LNCAP (cell line): ENCODE data around the gene SCAF1.

Source experiments
- TF ChIP-seq, protein P1 (sequence below): fragments of 450-650 bp; IDR thresholded peaks from 2 replicates; pipeline ENCODE4 v1.5.1; 2017; ENCODE audit warnings: mild to moderate bottlenecking

Gene SCAF1

DNA sequence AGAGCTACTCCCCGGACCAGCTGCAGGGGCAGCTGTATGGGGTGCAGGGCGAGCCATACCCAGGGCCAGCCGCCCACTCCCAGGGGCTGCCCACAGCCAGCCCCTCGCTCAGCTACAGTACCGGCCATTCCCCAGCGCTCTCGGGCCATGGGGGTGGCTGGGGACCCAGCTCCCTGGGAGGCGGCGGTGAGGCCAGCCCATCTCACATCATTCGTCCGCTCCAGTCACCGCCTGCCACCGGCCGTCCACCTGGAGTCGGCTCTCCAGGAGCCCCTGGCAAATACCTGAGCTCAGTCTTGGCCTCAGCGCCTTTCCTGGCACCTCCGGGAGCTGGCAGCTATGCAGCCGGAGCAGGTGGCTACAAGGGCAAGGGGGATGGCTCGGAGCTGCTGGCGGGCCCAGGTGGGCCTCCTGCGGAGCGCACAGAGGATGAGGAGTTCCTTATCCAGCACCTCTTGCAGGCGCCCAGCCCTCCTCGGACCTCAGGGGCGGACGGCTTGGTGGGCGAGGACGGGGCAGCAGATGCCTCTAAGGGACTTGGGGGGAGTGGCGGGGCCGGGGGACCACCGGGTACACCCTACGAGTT is 46.1 kb upstream of the SCAF1 start:
- TF ChIP-seq, protein P1, sequence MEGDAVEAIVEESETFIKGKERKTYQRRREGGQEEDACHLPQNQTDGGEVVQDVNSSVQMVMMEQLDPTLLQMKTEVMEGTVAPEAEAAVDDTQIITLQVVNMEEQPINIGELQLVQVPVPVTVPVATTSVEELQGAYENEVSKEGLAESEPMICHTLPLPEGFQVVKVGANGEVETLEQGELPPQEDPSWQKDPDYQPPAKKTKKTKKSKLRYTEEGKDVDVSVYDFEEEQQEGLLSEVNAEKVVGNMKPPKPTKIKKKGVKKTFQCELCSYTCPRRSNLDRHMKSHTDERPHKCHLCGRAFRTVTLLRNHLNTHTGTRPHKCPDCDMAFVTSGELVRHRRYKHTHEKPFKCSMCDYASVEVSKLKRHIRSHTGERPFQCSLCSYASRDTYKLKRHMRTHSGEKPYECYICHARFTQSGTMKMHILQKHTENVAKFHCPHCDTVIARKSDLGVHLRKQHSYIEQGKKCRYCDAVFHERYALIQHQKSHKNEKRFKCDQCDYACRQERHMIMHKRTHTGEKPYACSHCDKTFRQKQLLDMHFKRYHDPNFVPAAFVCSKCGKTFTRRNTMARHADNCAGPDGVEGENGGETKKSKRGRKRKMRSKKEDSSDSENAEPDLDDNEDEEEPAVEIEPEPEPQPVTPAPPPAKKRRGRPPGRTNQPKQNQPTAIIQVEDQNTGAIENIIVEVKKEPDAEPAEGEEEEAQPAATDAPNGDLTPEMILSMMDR: no peak

DNA sequence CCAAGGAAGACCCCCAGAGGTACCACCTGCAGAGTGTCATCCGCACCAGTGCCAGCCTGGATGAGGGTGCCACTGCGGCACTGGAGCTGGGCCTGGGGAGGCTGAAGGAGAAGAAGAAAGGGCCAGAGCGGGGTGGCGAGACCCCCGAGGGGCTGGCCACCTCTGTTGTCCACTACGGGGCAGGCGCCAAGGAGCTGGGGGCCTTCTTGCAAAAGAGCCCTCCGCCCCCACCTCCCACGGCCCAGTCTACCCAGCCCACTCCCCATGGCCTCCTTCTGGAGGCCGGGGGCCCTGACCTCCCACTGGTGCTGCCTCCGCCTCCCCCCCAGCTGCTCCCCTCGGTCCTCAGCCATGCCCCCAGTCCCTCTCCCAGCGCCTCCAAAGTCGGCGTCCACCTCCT is 45.6 kb upstream of the SCAF1 start:
- TF ChIP-seq, protein P1: no peak

DNA sequence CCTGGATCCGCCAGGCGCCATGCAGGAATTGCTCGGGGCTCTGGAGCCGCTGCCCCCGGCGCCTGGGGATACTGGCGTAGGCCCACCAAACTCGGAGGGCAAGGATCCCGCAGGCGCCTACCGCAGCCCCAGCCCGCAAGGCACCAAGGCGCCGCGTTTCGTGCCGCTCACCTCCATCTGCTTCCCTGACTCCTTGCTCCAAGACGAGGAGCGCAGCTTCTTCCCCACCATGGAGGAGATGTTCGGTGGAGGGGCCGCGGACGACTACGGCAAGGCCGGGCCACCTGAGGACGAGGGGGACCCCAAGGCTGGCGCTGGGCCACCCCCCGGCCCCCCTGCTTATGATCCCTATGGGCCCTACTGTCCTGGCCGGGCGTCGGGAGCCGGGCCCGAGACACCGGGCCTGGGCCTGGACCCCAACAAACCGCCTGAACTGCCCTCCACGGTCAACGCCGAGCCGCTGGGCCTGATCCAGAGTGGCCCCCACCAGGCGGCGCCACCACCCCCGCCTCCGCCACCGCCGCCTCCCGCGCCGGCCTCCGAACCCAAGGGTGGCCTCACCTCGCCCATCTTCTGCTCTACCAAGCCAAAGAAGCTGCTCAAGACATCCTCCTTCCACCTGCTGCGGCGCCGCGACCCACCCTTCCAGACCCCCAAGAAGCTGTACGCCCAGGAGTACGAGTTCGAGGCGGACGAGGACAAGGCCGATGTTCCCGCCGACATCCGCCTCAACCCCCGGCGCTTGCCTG is 44.9 kb upstream of the SCAF1 start:
- TF ChIP-seq, protein P1: no peak

DNA sequence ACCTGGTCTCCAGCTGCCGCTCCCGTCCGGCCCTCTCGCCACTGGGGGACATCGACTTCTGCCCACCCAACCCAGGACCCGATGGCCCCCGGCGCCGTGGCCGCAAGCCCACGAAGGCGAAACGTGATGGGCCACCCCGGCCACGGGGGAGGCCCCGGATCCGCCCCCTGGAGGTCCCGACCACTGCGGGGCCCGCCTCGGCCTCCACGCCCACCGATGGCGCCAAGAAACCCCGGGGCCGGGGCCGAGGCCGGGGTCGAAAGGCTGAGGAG is 44.4 kb upstream of the SCAF1 start:
- TF ChIP-seq, protein P1: no peak

DNA sequence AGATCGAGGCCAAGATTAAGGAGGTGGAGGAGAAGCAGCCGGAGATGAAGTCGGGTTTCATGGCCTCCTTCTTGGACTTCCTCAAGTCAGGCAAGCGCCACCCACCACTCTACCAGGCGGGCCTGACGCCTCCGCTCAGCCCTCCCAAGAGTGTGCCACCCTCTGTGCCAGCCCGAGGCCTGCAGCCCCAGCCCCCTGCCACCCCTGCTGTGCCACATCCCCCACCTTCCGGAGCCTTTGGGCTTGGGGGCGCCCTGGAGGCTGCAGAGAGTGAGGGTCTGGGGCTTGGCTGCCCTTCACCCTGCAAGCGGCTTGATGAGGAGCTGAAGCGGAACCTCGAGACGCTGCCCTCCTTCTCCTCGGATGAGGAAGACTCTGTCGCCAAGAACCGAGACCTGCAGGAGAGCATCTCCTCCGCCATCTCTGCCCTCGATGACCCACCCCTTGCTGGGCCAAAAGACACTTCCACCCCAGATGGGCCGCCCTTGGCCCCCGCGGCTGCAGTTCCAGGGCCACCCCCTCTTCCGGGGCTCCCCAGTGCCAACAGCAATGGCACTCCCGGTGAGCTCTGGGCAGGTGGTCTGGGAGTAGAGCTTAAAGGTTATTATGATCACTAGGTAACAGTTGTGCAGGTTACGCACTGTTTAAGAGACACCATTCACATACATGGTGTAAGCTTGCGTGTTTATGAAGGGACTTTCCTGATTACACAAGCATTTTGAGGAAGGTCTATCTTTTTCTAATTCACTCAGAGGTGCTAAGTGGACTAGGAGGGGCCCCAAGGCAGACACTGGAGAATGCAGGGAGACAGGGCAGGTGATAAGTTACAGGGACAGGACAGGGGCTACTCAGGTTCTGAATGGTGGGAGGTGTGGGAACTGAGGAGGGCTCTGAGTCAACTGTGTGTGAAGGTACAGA is 42.4 kb upstream of the SCAF1 start:
- TF ChIP-seq, protein P1: no peak

DNA sequence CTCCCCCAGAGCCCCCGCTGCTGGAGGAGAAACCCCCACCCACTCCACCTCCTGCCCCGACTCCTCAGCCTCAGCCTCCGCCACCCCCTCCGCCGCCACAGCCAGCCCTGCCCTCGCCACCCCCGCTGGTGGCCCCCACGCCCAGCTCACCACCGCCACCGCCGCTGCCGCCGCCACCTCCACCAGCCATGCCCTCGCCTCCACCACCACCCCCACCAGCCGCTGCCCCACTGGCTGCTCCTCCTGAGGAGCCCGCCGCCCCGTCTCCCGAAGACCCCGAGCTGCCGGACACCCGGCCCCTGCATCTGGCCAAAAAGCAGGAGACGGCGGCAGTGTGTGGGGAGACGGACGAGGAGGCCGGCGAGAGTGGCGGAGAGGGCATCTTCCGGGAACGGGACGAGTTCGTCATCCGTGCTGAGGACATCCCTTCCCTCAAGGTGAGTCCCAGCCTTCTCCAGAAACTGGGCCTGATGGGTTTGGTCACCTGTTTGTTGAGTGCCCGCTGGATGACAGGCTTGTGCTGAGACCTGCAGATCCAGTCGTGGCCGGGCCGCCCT is 40.4 kb upstream of the SCAF1 start:
- TF ChIP-seq, protein P1: no peak

DNA sequence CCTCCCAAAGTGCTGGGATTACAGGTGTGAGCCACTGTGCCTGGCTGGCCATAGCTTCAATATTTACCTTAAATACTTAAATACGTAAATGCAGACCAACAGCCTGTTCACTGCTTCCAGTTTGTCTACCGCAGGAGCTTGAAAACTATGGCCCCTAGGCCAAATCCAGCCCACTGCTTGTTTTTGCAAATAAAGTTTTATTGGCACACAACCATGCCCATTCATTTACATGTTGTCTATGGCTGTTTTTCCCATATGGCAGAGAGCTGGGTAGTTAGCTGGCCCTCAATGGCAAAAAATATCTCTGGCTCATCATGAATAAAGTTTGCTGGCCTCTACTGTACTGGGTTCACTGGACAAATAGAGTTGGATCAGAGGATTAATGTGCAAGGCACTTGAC is 39.2 kb upstream of the SCAF1 start:
- TF ChIP-seq, protein P1: no peak
